GM19372 (cell line): ENCODE results near the gene PRODH2.

Source experiments
- ATAC-seq: cut with Tn5 transposase; IDR thresholded peaks from one replicate; pipeline ENCODE4 v1.9.1; 2021; ENCODE audit warnings: mild to moderate bottlenecking, low read depth, moderate library complexity; ENCODE audit not compliant: unreplicated experiment

PRODH2 gene

DNA sequence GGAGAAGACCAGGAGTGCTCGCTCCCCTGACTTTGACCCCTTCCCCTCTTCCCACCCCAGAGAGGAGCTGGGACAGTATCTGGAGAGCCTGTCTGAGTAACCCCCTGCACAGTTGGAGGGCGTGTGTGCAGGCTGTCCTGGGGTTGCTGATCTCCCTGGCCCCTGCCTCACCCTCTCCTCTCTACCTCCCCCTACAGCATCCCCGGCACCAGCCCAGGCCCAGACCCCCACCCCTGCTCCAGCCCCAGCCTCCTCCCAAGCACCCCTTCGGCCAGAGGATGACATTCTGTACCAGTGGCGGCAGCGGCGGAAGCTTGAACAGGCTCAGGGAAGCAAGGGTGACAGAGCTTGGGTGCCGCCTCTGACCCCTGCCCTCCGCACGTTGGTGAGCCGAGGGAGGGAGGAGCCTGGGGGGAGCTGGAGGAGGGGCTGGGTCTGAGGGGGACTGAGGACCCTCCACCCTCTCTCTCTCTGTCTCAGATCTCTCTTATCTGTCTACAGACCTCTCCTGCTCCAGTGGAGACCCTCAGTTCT lies 46.0 kb downstream of the PRODH2 start:
- ATAC-seq, result no peak

DNA sequence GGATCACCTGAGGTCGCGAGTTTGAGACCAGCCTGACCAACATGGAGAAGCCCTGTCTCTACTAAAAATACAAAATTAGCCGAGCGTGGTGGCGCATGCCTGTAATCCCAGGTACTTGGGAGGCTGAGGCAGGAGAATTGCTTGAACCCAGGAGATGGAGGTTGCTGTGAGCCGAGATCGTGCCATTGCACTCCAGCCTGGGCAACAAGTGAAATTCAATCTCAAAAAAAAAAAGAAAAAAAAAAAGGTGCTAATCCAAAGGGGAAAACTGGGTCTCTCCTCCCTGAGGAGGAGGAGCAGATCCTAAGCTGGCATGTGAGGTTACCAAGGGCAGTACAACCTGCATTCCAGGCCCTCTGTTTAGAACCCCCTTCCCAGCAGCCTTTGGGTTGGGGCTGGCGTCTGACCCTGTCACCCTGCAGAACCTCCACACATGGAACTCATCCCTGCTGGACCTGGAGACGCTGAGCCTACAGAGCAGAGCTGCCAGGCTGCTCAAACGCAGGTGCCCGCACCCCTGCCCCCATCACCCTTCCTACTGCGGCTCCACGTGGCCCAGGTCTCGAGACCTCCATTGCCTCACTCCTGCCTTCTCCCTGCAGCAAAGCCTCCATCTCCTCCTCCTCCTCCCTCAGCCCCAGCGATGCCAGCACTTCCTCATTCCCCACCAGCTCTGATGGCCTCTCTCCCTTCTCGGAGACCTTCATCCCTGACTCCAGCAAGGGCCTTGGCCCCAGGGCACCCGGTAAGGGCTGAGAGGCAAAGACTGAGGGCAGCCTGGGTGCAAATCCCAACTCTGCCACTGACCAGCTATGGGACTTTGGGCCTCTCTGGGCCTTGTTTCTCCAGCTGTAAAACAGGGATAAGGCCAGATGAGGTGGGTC lies 48.0 kb downstream of the PRODH2 start:
- no peak for ATAC-seq

GRCh38 chr19:35760711-35761349 lies 51.8 kb downstream of the PRODH2 start:
- no peak for ATAC-seq

- ATAC-seq, result no peak
Observed at GRCh38 chr19:35759697-35760096, 52.9 kb downstream of the PRODH2 start.

DNA sequence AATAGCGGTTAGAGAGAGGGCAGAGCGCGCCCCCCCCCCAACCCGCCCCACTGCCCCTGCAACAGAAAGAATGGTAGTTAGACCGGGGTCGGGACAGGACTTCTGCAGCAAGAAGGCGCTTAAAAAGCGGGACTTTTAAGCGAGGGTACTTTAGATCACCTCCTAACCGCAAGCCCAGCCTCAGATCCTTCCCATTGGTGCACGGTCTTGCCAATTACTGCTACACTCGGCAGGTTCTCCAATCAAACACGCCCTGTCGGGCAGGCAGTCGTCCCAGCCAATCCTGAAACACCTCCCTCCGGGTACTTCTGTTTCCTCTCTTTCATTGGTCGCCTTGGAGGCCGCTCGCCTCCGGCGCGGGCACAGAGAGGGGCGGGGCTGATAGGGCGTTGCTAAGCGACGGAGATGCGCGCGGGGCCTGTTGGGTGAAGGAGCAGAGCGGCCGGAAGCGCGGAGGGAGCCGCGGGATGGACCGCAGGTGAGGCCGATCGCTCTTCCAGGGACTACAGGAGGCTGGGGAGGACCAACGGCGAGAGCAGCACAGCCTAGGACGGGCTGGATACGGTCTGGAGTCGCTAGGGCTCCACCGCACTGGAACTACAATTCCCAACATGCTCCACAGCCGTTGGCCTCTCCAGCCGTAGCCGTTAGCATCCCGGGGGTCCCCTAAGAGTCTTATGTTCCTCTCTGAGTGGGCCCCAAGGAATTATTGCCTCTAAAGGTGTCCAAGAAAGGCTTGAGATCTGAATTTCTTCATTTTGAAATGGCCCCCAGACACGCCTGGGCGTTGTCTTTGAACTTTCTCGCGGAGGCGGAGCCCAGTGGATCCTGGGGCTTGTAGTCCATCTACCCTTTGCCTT lies 54.7 kb downstream of the PRODH2 start, which contains the start of gene PROSER3:
Gene PROSER3 (plus strand): TSS at position 428 of the 860 bp plus-strand sequence. CDS start 40 bp downstream, at position 468.
- ATAC-seq, result peak; percentile 97

DNA sequence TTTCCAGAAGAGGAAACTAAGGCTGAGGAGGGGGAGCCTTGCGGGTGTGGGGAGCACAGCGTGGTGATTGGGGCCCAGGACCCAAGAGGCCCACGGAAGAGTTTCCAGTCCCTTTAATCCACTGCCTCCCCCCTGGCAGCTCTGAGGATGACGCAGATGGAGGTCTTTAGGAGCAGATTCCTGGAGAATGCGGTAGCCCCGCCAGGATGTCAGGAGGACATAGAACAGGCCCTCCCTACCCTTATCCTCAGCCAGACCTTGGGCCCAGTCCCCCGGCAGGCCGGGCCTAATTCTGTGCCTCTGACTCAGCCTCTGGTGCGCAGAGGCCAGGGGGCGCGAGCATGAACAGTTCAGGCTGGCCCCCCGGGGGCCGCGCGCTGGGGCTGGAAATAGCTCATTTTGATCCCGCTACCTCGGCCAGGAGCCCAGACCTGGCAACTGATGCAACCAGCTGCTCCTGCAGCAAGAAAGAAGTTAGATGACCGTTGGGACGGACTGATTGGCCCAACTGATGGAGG lies 55.4 kb downstream of the PRODH2 start:
- no peak for ATAC-seq

DNA sequence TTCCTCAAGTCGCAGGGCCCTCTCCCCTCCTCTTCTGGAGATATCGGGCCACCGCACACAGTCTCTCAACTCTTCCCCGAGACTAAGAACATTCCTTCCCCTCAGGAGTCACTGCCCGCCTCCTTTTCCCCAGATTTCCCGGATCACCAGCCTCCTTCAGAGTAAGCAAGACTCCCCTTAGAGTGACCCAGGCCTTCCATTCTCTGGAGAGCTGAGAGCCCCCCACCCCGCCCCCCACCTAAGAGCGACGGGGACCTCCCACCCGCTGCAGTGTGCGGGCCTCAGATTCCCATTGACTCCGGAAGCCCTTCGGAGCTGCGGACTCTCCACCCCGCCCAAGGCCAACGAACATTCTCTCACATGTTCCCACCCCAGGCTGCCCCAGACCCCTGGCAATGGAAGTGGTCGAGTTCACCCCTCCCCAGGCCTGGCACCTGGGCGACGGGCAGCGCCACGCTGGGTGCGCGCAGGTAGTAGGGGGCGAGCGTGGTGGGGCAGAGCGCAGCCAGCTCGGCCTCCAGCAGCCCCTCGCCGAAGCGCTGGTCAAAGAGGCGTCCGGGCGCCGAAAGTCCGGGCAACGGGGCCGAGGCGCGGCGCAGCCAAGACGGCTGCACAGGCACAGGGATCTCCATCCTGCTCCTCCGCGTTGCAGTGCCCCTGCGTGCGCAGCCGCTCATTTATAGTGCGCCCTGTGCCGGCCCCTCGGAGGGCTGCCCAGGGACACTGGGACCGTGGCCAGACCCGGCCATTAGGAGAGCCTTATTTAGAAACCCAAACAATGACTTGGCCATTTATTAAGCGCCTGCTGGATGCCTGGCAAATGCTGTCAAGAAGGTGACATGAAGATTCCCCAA lies 56.0 kb downstream of the PRODH2 start, which contains the start of gene HSPB6:
Gene HSPB6 (minus strand): TSS at position 653 of the 854 bp plus-strand sequence. CDS start 21 bp downstream, at position 632.
- ATAC-seq, result no peak

- no peak for ATAC-seq
Observed at GRCh38 chr19:35755550-35756376, 56.9 kb downstream of the PRODH2 start.

DNA sequence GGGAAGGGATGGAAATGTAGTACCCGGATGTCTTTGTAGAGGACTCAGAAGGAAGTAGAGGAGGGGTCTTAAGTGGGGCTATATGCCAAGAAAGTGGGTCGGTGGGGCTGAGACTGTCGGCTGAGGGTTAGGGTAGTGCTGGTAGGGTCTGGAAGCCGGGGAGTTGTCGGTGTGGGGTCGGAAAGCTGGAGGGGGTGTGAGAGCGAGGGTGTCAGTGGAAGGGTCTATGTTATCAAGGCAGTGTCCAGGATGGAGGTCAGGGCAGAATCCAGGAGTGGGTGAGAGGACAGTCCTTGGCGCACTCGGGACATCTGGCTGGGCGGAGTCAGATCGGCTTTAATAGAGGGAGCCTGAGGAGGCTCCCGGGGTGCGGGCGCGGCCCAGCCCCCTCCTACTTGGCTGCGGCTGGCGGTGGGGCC lies 57.5 kb downstream of the PRODH2 start:
- ATAC-seq, result no peak

DNA sequence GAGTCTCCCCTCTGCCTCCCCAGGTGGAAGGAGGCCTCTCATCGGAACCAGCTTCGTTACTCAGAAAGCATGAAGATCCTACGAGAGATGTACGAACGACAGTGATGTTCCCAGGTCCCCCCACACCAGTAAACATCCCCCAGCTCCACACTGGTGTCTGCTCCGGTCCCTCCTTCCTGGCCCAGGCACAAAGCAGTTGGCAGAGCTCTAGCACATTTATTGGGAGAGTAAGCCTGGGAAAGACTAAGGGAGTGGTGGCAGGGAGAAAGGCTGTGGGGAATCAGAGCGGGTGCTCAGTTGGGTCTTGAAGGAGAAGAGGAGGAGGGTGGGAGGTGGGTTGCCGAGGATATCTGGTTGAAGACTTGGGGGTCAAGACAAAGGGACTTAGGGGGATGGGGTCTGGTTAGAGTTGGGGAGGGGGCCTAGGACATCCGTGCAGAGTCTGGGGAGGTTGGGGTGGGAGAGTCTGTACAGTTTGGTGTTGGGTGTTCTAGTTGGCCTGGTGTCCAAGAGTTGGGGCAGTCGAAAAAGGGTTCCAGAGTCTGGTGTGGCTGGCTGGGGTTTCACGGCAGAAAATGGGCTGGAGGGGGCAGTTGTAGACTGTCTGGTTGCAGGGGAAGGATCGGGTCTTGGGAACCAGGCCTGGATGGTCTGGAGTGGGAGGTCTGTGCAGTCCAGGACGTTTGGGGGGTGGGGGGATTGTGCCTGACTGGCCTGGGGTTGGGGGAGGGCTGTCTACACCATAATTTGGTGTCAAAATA lies 58.1 kb downstream of the PRODH2 start:
- no peak for ATAC-seq

DNA sequence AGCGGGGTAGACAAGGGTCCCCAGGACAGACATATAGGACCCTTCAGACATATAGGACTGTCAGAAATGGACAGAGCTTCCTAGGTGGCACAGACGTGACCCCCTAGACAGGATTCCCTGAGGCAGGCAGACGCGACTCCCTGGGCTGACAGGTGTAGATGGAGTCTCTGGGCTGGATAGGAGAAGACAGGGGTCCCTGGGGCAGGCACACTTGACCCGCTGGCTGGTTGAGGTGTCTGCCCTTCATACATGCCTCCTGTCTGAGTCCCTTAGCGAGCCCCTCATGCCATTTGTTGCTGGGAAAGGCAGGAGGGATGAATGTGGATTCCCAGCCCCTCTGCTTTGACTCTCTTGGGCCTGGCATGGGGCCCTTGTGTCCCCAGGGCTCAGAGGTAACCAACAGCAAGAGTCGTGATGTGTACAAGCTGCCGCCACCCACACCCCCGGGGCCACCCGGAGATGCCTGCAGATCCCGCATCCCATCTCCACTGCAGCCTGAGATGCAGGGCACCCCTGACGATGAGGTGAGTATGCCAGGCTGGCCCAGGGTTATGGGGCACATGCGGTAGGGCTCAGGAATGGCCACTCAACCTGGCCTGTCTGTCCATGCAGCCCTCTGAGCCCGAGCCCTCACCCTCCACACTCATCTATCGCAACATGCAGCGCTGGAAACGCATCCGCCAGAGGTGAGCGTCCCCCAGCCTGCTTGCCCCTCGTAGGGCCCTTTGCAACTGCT lies 58.8 kb downstream of the PRODH2 start:
- ATAC-seq, result no peak

GRCh38 chr19:35752746-35753350 lies 59.8 kb downstream of the PRODH2 start:
- ATAC-seq, result no peak

- ATAC-seq, result no peak
Observed at GRCh38 chr19:35751839-35752745, 60.6 kb downstream of the PRODH2 start.

DNA sequence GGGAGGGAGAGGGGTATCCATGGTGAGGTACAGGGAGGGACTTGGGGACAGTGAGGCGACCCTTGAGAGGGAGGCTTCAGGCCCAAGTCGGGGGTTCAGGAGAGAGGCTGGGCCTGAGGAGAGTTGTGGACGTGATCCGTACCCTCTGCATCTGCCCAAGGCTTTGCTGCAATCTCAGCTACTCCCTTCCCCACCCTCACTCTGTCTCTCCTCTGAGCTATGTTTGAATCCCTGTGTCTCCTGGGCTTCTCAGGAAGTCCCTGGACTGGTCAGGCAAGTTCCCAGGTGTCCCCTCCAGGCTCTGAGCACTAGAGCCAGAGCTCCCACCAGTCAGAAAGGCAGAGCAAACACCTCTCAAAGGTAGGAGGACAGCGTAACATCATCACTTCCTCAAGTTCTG lies 62.5 kb downstream of the PRODH2 start:
- ATAC-seq, result no peak
